ENCODE data around the gene FRMD4B. TPM values are rescaled to one million over a fixed set of nuclear protein-coding genes. Genes with fewer than 3 reads are reported as not detected.

The FRMD4B gene
- polyA plus RNA-seq, 5 donors, result 52.6 to 80.2 (median 73.4) TPM

GRCh38 chr3:69137005-69137404 is 248.9 kb downstream of the FRMD4B start:
- no peak for DNase-seq

- DNase-seq, result no peak
These were observed 255.2 kb downstream of the FRMD4B start for GRCh38 chr3:69130689-69131088.

- DNase-seq, result no peak
These were observed 256.4 kb downstream of the FRMD4B start for GRCh38 chr3:69129531-69129930.

GRCh38 chr3:69128509-69128908 is 257.4 kb downstream of the FRMD4B start:
- DNase-seq, result no peak

GRCh38 chr3:69126999-69127398 is 258.9 kb downstream of the FRMD4B start:
- DNase-seq, result no peak

GRCh38 chr3:69126216-69126615 is 259.7 kb downstream of the FRMD4B start:
- no peak for DNase-seq

- no peak for DNase-seq
These were observed 263.5 kb downstream of the FRMD4B start, which contains the start of gene LMOD3 for GRCh38 chr3:69122403-69122802. LMOD3 (minus strand) TSS chr3:69122595; CDS start chr3:69122386, 209 bp downstream.

GRCh38 chr3:69121950-69122349 is 263.9 kb downstream of the FRMD4B start:
- DNase-seq, result no peak

- DNase-seq, result no peak
These were observed 264.4 kb downstream of the FRMD4B start for GRCh38 chr3:69121513-69121912.

- peak; percentile 42 to 63 for DNase-seq
These were observed 264.9 kb downstream of the FRMD4B start for GRCh38 chr3:69120879-69121464.
